Fibroblast of lung (primary cell): ENCODE data around the gene CYP27A1.

Experiments used
- CTCF ChIP-seq, 2 donors: IDR thresholded peaks in 1 of 2; conservative IDR thresholded peaks in 1 of 2; 1 replicate in 1 of 2; 2 replicates in 1 of 2; pipeline ENCODE4 v1.5.1; 2011 to 2012; ENCODE audit warnings: low read length in 2 of 2, control low read depth in 1 of 2, inconsistent platforms in 1 of 2, low read depth in 1 of 2, mild to moderate bottlenecking in 1 of 2
- EZH2 ChIP-seq: IDR thresholded peaks from 2 replicates; pipeline ENCODE4 v1.5.1; 2012; ENCODE audit warnings: low read length, control low read depth, mild to moderate bottlenecking; ENCODE audit errors: missing control alignments

- TF ChIP-seq CTCF (conservative IDR thresholded peaks at IDR 0.05 in 1 of 2, IDR thresholded peaks at IDR 0.05 in 1 of 2; ENCODE audit: low read depth in 1 of 2, low read length in 2 of 2) (no peak), EZH2 (no peak)
These were observed 35.5 kb upstream of the CYP27A1 start for GRCh38 chr2:218746470-218746795.
